OCI-LY7 (cell line): ENCODE results near the gene RPS6KA2. TPM values are rescaled to one million over a fixed set of nuclear protein-coding genes. Genes with fewer than 3 reads are reported as not detected.

Source experiments
- BruUV-seq: library from RNA; stranded (reverse); fragments of 400-500 nt; replicated peaks from 2 replicates; lab custom pipeline; 2021; lab: Mats Ljungman, UMichigan
- CTCF ChIA-PET: fragments of 300-600 bp; sonication (Branson Sonifier 250); formaldehyde crosslinking; loops from one replicate; lab custom pipeline; 2022; ENCODE audit warnings: antibody characterized with exemption; ENCODE audit not compliant: unreplicated experiment; lab: Charles Lee
- POLR2A ChIA-PET: fragments of 300-600 bp; sonication (Branson Sonifier 250); formaldehyde crosslinking; loops from one replicate; lab custom pipeline; 2022; ENCODE audit warnings: antibody characterized with exemption; lab: Charles Lee
- DNase-seq: peaks from one replicate; pipeline ENCODE4 v3.0.0-alpha.2; 2015; ENCODE audit warnings: low spot score
- H2AFZ ChIP-seq: fragments of 200-600 bp; sonication (generic), shearing (Covaris generic); 2 replicates; pipeline ENCODE4 v1.6.1; 2014; ENCODE audit warnings: mild to moderate bottlenecking, antibody characterized with exemption, low read length, moderate library complexity
- H3K27ac ChIP-seq: fragments of 200-600 bp; sonication (generic); 2 replicates; pipeline ENCODE4 v1.5.1; 2014; ENCODE audit warnings: mixed run types, low read depth, mild to moderate bottlenecking, moderate library complexity, low read length, inconsistent platforms; ENCODE audit not compliant: poor library complexity, severe bottlenecking
- H3K36me3 ChIP-seq: fragments of 200-600 bp; sonication (generic); 2 replicates; pipeline ENCODE4 v1.6.1; 2014; ENCODE audit warnings: mild to moderate bottlenecking, antibody characterized with exemption, low read length, moderate library complexity, mixed read lengths; ENCODE audit not compliant: insufficient read depth
- H3K4me1 ChIP-seq: fragments of 200-600 bp; sonication (generic); 2 replicates; pipeline ENCODE4 v1.5.1; 2014; ENCODE audit warnings: mild to moderate bottlenecking, low read length; ENCODE audit not compliant: insufficient read depth, poor library complexity, severe bottlenecking
- H3K4me2 ChIP-seq: fragments of 200-600 bp; sonication (generic); 2 replicates; pipeline ENCODE4 v1.6.1; 2014; ENCODE audit warnings: mild to moderate bottlenecking, low read length
- H3K4me3 ChIP-seq: fragments of 200-600 bp; sonication (generic); 2 replicates; pipeline ENCODE4 v1.5.1; 2014; ENCODE audit warnings: mild to moderate bottlenecking, low read depth, low read length; ENCODE audit not compliant: poor library complexity, severe bottlenecking
- H3K79me2 ChIP-seq: fragments of 200-600 bp; sonication (generic); 2 replicates; pipeline ENCODE4 v1.6.1; 2016; ENCODE audit warnings: low read depth, mild to moderate bottlenecking, low read length, moderate library complexity, mixed read lengths; ENCODE audit not compliant: insufficient read depth
- H3K9me2 ChIP-seq: fragments of 200-600 bp; sonication (generic); 2 replicates; pipeline ENCODE4 v1.6.1; 2016; ENCODE audit warnings: mild to moderate bottlenecking, low read length, mixed read lengths; ENCODE audit not compliant: insufficient read depth
- H3K9me3 ChIP-seq: fragments of 200-600 bp; sonication (generic); 2 replicates; pipeline ENCODE4 v1.6.1; 2014; ENCODE audit warnings: mild to moderate bottlenecking, mixed run types, low read length, mixed read lengths
- H4K20me1 ChIP-seq: fragments of 200-600 bp; sonication (generic); 2 replicates; pipeline ENCODE4 v1.6.1; 2014; ENCODE audit warnings: mild to moderate bottlenecking, antibody characterized with exemption, low read length, moderate library complexity, mixed read lengths; ENCODE audit not compliant: insufficient read depth
- EZH2phosphoT487 ChIP-seq: fragments of 200-600 bp; sonication (generic); IDR thresholded peaks from 2 replicates; pipeline ENCODE4 v1.6.1; 2018; ENCODE audit warnings: low read depth, borderline replicate concordance, mild to moderate bottlenecking, mixed run types, antibody characterized with exemption, low read length, moderate library complexity, mixed read lengths
- intact Hi-C: fragments of 100-400 bp; cut with micrococcal nuclease; formaldehyde crosslinking; loops from one replicate; pipeline ENCODE4 v1.10.0; 2022; ENCODE audit not compliant: unreplicated experiment
- total RNA-seq, 2 experiments: library from RNA; depleted of rRNA in 1 of 2; stranded (reverse); fragments of >200 nt in 1 of 2; shearing (Covaris generic) in 1 of 2; gene quantifications; 2 replicates each; pipeline ENCODE4 v1.2.3, GENCODE V29; 2014 to 2022
- TF ChIP-seq, protein P1 (sequence below): fragments of 200-600 bp; sonication (generic); conservative IDR thresholded peaks from 2 replicates; pipeline ENCODE4 v1.5.1; 2014; ENCODE audit warnings: mild to moderate bottlenecking, antibody characterized with exemption, low read length, moderate library complexity, mixed read lengths

RPS6KA2 gene
- total RNA-seq, 2 experiments from 2014 or later: 0.69 to 1.9 TPM

DNA sequence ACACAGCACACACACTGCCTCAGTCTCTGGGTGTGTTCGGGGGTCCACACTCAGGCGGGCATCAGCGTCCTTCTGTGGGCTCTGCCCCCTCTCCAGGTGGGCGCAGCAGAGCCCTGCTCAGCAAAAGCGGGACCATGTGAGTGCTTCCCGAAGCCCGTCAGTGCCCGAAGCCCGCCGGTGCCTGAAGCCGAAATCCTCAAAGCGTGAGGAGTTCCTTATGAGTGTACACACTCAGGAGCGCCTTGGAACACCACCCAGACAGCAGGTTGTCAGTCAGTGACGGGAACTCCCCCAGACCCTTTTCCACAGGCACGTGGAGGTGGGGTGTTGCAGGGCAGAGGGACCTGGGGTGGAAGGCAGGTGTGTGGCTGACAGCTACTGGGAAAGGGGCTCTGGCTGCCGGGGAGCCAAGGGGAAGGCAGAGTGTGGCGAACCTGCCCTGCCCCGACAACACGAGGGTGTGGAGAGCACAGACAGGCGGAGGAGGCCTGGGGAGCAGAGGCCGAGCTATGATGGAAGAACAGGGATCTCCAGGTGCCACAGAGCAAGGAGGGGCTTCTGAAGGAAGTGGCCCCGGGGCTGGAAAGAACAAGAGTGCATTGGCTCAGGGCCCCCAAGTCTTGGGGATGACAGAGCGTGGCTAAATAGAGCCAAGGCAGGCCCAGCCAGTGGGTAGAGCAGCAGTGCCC, 128.2 kb downstream of the RPS6KA2 start:
- BruUV-seq: no TSS peak
- CTCF ChIA-PET: no interaction called here
- Histone ChIP-seq H2AFZ (no peak overlapping the region), H3K9me2 (no peaks in the 10 kb centered on the region), H3K4me2 (no peak overlapping the region), H3K4me1 (no peaks in the 10 kb centered on the region), H3K4me3 (no peak overlapping the region), H4K20me1 (no peaks in the 10 kb centered on the region), H3K9me3 (no peaks in the 10 kb centered on the region), H3K79me2 (no peaks in the 10 kb centered on the region), H3K36me3 (no peaks in the 10 kb centered on the region), H3K27ac (no peak overlapping the region)
- POLR2A ChIA-PET: no interaction called here
- no peak for DNase-seq
- TF ChIP-seq EZH2phosphoT487: no peak
- TF ChIP-seq, protein P1, sequence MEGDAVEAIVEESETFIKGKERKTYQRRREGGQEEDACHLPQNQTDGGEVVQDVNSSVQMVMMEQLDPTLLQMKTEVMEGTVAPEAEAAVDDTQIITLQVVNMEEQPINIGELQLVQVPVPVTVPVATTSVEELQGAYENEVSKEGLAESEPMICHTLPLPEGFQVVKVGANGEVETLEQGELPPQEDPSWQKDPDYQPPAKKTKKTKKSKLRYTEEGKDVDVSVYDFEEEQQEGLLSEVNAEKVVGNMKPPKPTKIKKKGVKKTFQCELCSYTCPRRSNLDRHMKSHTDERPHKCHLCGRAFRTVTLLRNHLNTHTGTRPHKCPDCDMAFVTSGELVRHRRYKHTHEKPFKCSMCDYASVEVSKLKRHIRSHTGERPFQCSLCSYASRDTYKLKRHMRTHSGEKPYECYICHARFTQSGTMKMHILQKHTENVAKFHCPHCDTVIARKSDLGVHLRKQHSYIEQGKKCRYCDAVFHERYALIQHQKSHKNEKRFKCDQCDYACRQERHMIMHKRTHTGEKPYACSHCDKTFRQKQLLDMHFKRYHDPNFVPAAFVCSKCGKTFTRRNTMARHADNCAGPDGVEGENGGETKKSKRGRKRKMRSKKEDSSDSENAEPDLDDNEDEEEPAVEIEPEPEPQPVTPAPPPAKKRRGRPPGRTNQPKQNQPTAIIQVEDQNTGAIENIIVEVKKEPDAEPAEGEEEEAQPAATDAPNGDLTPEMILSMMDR: no peak
- intact Hi-C loops: no loop called here

DNA sequence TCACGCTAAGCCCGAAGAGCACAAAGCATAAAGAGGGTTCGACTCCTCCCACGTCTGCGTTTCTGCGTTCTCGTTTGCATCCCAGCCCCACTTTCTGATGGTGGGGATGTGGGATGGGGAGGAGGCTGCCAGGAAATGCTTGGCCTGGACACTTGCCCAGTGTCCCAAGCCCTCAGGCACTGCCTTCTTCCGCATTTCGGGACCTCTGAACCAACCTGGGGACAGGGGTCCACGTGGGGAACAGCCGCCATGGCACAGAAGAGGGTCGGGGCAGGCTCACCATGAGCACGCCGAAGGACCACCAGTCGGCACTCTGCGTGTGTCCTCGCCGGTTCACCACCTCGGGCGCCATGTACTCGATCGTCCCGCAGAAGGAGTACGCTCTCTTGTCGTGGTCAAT, 128.8 kb downstream of the RPS6KA2 start:
- BruUV-seq: no TSS peak
- H3K27ac ChIP-seq: no peak overlapping the region
- CTCF ChIA-PET: no interaction called here
- no peak overlapping the region for H3K4me2 ChIP-seq
- H3K9me3 ChIP-seq: no peaks in the 10 kb centered on the region
- no peak overlapping the region for H2AFZ ChIP-seq
- no peaks in the 10 kb centered on the region for H3K79me2 ChIP-seq
- H3K4me1 ChIP-seq: no peaks in the 10 kb centered on the region
- no peak overlapping the region for H3K4me3 ChIP-seq
- POLR2A ChIA-PET: no interaction called here
- H3K9me2 ChIP-seq: no peaks in the 10 kb centered on the region
- intact Hi-C loops: no loop called here
- TF ChIP-seq EZH2phosphoT487: no peak
- TF ChIP-seq, protein P1: no peak
- DNase-seq: no peak
- no peaks in the 10 kb centered on the region for H3K36me3 ChIP-seq
- H4K20me1 ChIP-seq: no peaks in the 10 kb centered on the region
